ENCODE results near the gene NUDT6.
"Not testable (repeated sequence)": the region's sequence is repeated elsewhere in the genome, so short reads cannot be mapped to it uniquely, and the experiment has no call there.

NUDT6 gene

GRCh38 chr4:122875949-122876348 lies 46.4 kb downstream of the NUDT6 start:
- no peak for DNase-seq (ENCODE audit: low spot score)

GRCh38 chr4:122873821-122874593 lies 48.4 kb downstream of the NUDT6 start:
- DNase-seq (ENCODE audit: low spot score): peak; percentile 65

- no peak for DNase-seq (ENCODE audit: low spot score)
These were observed 49.3 kb downstream of the NUDT6 start for GRCh38 chr4:122873146-122873545.

GRCh38 chr4:122868235-122868634 lies 54.2 kb downstream of the NUDT6 start:
- DNase-seq (ENCODE audit: low spot score): not testable (repeated sequence)

GRCh38 chr4:122865425-122865824 lies 57.0 kb downstream of the NUDT6 start:
- DNase-seq (ENCODE audit: low spot score): no peak

- no peak for DNase-seq (ENCODE audit: low spot score)
These were observed 58.8 kb downstream of the NUDT6 start for GRCh38 chr4:122863639-122864038.

GRCh38 chr4:122861172-122861943 lies 61.0 kb downstream of the NUDT6 start:
- DNase-seq (ENCODE audit: low spot score): no peak

- DNase-seq (ENCODE audit: low spot score): no peak
These were observed 63.7 kb downstream of the NUDT6 start for GRCh38 chr4:122858705-122859104.

- DNase-seq (ENCODE audit: low spot score): no peak
These were observed 65.2 kb downstream of the NUDT6 start for GRCh38 chr4:122857160-122857559.

- no peak for DNase-seq (ENCODE audit: low spot score)
These were observed 67.0 kb downstream of the NUDT6 start for GRCh38 chr4:122855353-122855890.

- DNase-seq (ENCODE audit: low spot score): no peak
These were observed 67.7 kb downstream of the NUDT6 start for GRCh38 chr4:122854447-122855352.

GRCh38 chr4:122851568-122851967 lies 70.8 kb downstream of the NUDT6 start:
- no peak for DNase-seq (ENCODE audit: low spot score)

- DNase-seq (ENCODE audit: low spot score): not testable (repeated sequence)
These were observed 72.6 kb downstream of the NUDT6 start for GRCh38 chr4:122849789-122850188.

GRCh38 chr4:122847931-122848330 lies 74.5 kb downstream of the NUDT6 start:
- no peak for DNase-seq (ENCODE audit: low spot score)

GRCh38 chr4:122845760-122846159 lies 76.6 kb downstream of the NUDT6 start:
- DNase-seq (ENCODE audit: low spot score): no peak

GRCh38 chr4:122845066-122845465 lies 77.3 kb downstream of the NUDT6 start:
- no peak for DNase-seq (ENCODE audit: low spot score)

GRCh38 chr4:122844391-122844790 lies 78.0 kb downstream of the NUDT6 start:
- DNase-seq (ENCODE audit: low spot score): not testable (repeated sequence)

GRCh38 chr4:122842984-122843531 lies 79.3 kb downstream of the NUDT6 start:
- no peak for DNase-seq (ENCODE audit: low spot score)

Data from hepatic stellate cell (primary cell).